Endodermal cell (in vitro differentiated cells): ENCODE results near the gene SERPINA3. TPM values are rescaled to one million over a fixed set of nuclear protein-coding genes. Genes with fewer than 3 reads are reported as not detected.

Source experiments
- DNase-seq: peaks from one replicate; pipeline ENCODE4 v3.0.0-alpha.2; 2017
- H3K27ac ChIP-seq: 2 replicates; pipeline ENCODE4 v1.5.1; 2013; ENCODE audit warnings: mild to moderate bottlenecking, low read depth, low read length, moderate library complexity
- H3K27me3 ChIP-seq: 2 replicates; pipeline ENCODE4 v1.6.1; 2013; ENCODE audit warnings: mild to moderate bottlenecking, low read length, moderate library complexity; ENCODE audit not compliant: insufficient read depth, control insufficient read depth, poor library complexity, severe bottlenecking
- H3K36me3 ChIP-seq: 2 replicates; pipeline ENCODE4 v1.7.0; 2013; ENCODE audit warnings: mild to moderate bottlenecking, low read length, moderate library complexity; ENCODE audit not compliant: control insufficient read depth, insufficient read depth
- H3K4me1 ChIP-seq: one replicate; pipeline ENCODE4 v1.7.0; 2013; ENCODE audit warnings: low read length; ENCODE audit not compliant: control insufficient read depth, insufficient read depth
- H3K4me3 ChIP-seq: 2 replicates; pipeline ENCODE4 v1.5.1; 2013; ENCODE audit warnings: mild to moderate bottlenecking, low read length, moderate library complexity
- H3K9ac ChIP-seq: 2 replicates; pipeline ENCODE4 v1.6.1; 2013; ENCODE audit warnings: mild to moderate bottlenecking, low read length, moderate library complexity; ENCODE audit not compliant: poor library complexity, severe bottlenecking; ENCODE audit errors: extremely low read depth
- H3K9me3 ChIP-seq: 2 replicates; pipeline ENCODE4 v1.6.1; 2013; ENCODE audit warnings: mild to moderate bottlenecking, low read length, moderate library complexity; ENCODE audit not compliant: control insufficient read depth
- H3K27ac Mint-ChIP-seq: 2 replicates; pipeline ENCODE4 v1.8.0; 2020; ENCODE audit warnings: mixed read lengths
- H3K27me3 Mint-ChIP-seq: 2 replicates; pipeline ENCODE4 v1.8.0; 2021; ENCODE audit warnings: mild to moderate bottlenecking, mixed read lengths; ENCODE audit not compliant: insufficient read depth
- H3K36me3 Mint-ChIP-seq: 2 replicates; pipeline ENCODE4 v1.8.0; 2020; ENCODE audit warnings: low read depth, mixed read lengths
- H3K4me1 Mint-ChIP-seq: 2 replicates; pipeline ENCODE4 v1.8.0; 2020; ENCODE audit warnings: mixed read lengths
- H3K4me3 Mint-ChIP-seq: 2 replicates; pipeline ENCODE4 v1.8.0; 2020; ENCODE audit warnings: mild to moderate bottlenecking, moderate library complexity, mixed read lengths
- H3K9me3 Mint-ChIP-seq: 2 replicates; pipeline ENCODE4 v1.8.0; 2020; ENCODE audit warnings: mild to moderate bottlenecking, mixed read lengths
- WGBS, 2 experiments: methylation state at CpG; one replicate each; pipeline versions ENCODE4 v1.1.5 to v1.1.7; 2013; ENCODE audit warnings: missing lambda C conversion rate in 2 of 2, mixed read lengths in 1 of 2; ENCODE audit not compliant: insufficient coverage in 1 of 2, insufficient read length in 1 of 2; 5-methylcytosine and 5-hydroxymethylcytosine counted together
- total RNA-seq, 2 donors: library from RNA; stranded (reverse); fragmentation: NEBNext Ultra II Directional in 1 of 2; extraction: Animal tissue kit (Norgen Biotek cat#: 25700) in 1 of 2; gene quantifications; 2 replicates in 1 of 2; 3 replicates in 1 of 2; pipeline ENCODE4 v1.2.1, GENCODE V29; 2021
- TF ChIP-seq, protein P1 (sequence below): fragments of 200-600 bp; sonication (generic); conservative IDR thresholded peaks from 2 replicates; pipeline ENCODE4 v1.5.0; 2021; ENCODE audit warnings: antibody characterized with exemption, mild to moderate bottlenecking

SERPINA3 gene
- total RNA-seq, 2 donors from 2014 or later: 0.27 TPM; not detected in 1

DNA sequence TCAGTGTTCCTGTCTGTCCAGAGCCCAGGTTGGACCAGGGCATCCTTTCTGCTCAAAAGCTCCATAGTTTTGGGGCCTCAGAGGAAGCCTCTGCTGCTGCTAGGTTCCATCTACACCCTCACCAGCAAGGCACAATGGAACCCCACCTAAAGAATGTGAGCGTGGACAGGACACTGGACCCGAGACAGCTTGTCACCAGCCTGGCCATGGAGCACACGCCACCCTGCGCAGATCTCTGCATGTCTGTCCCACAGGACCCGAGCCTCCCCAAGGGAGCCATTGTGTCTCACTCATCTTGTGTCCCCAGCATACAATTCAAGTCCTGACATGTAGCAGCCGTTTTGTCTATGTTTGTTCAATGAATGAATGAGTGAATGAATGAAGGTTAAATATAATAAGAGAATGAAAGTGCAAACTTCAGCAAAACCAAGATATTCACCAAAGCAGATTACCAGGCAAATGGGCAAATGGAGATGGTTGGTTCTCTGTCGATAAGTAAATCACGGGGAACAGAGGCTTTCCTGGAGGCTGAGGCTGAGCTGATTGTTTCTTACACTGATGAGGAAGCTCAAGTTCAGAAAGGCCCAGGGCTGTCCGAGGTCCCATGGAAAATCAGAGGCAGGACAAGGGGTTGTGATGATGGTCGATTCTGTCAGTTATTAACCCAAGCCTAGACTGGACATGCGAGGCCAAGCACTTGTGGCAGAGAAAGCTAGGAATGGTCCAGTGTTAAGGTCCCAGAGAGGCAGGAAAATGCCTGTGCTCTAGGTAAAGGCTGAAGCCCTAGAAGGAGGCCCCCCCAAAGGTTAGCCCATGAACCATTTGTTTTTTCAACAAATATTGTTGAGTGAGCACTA is 27.0 kb downstream of the SERPINA3 start:
- H3K4me3 Mint-ChIP-seq: no peak overlapping the region

DNA sequence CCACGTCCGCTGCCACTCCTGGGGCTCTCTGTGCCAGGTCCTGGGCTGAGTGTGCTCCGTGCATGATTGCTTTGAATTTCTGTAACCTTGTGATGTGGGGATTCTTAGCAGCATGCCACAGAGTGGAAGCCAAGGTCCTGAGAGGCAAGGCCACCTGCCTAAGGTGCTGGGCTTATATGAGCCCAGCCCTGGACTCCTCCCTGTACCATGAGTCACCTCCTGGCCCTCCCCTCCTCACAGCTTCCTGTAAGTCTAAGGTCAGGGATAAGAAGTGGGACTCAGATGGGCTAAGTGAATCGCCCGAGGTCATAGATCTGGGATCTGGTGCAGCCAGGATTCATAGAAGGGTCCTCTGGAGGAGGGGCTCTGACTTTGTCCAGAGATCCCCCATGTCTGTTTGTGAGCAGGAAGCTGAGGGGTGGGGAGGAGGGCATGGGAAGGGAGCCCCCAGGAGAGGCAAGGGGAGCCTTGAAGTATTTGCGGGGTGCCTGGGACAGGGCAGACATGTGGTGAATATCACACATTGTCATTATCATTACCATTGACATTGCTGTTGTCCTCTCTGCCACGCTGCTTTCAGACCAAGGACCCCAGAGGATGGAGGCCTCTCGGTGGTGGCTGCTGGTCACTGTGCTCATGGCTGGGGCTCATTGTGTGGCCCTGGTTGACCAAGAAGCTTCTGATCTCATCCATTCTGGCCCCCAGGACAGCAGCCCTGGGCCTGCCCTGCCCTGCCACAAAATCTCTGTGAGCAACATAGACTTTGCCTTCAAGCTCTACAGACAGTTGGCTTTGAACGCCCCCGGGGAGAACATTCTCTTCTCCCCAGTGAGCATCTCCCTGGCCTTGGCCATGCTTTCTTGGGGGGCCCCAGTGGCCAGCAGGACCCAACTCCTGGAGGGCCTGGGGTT is 28.8 kb downstream of the SERPINA3 start:
- Histone ChIP-seq H3K36me3 (no peaks in the 10 kb centered on the region), H3K9me3 (no peaks in the 10 kb centered on the region), H3K27me3 (no peaks in the 10 kb centered on the region), H3K4me1 (no peaks in the 10 kb centered on the region), H3K9ac (no peak overlapping the region), H3K4me3 (no peak overlapping the region), H3K27ac (no peak overlapping the region)
- Mint-ChIP-seq H3K4me3 (no peak overlapping the region), H3K4me1 (no peaks in the 10 kb centered on the region), H3K27ac (no peak overlapping the region), H3K36me3 (no peaks in the 10 kb centered on the region), H3K9me3 (no peaks in the 10 kb centered on the region), H3K27me3 (peaks cover 8% of the 10 kb centered on the region)
- DNase-seq: no peak
- WGBS, 2 experiments: 85 to 97% methylated on average over 4 to 10 of the region's 10 CpGs
- TF ChIP-seq, protein P1, sequence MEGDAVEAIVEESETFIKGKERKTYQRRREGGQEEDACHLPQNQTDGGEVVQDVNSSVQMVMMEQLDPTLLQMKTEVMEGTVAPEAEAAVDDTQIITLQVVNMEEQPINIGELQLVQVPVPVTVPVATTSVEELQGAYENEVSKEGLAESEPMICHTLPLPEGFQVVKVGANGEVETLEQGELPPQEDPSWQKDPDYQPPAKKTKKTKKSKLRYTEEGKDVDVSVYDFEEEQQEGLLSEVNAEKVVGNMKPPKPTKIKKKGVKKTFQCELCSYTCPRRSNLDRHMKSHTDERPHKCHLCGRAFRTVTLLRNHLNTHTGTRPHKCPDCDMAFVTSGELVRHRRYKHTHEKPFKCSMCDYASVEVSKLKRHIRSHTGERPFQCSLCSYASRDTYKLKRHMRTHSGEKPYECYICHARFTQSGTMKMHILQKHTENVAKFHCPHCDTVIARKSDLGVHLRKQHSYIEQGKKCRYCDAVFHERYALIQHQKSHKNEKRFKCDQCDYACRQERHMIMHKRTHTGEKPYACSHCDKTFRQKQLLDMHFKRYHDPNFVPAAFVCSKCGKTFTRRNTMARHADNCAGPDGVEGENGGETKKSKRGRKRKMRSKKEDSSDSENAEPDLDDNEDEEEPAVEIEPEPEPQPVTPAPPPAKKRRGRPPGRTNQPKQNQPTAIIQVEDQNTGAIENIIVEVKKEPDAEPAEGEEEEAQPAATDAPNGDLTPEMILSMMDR: no peak

More for the DNA sequence above, 27.0 kb downstream of the SERPINA3 start:
- Mint-ChIP-seq H3K27ac (no peak overlapping the region), H3K27me3 (peaks cover 12% of the 10 kb centered on the region), H3K4me1 (no peaks in the 10 kb centered on the region), H3K36me3 (no peaks in the 10 kb centered on the region), H3K9me3 (no peaks in the 10 kb centered on the region)
- DNase-seq: no peak
- Histone ChIP-seq H3K9me3 (no peaks in the 10 kb centered on the region), H3K27ac (no peak overlapping the region), H3K4me1 (no peaks in the 10 kb centered on the region), H3K4me3 (no peak overlapping the region), H3K27me3 (peaks cover 9% of the 10 kb centered on the region), H3K9ac (no peak overlapping the region), H3K36me3 (no peaks in the 10 kb centered on the region)
- TF ChIP-seq, protein P1: no peak
- WGBS, 2 experiments: 90 to 98% methylated on average over 11 of the region's 11 CpGs

- Histone ChIP-seq H3K9me3 (no peaks in the 10 kb centered on the region), H3K4me1 (no peaks in the 10 kb centered on the region), H3K4me3 (no peak overlapping the region), H3K9ac (no peak overlapping the region), H3K27me3 (no peaks in the 10 kb centered on the region), H3K36me3 (no peaks in the 10 kb centered on the region), H3K27ac (no peak overlapping the region)
- 94 to 98% methylated on average over 10 to 12 of the region's 12 CpGs for WGBS, 2 experiments
- H3K27ac Mint-ChIP-seq: no peak overlapping the region
- H3K4me1 Mint-ChIP-seq: no peaks in the 10 kb centered on the region
- no peak overlapping the region for H3K4me3 Mint-ChIP-seq
- TF ChIP-seq, protein P1: no peak
- no peaks in the 10 kb centered on the region for H3K9me3 Mint-ChIP-seq
- H3K27me3 Mint-ChIP-seq: peaks cover 6% of the 10 kb centered on the region
- DNase-seq: no peak
- H3K36me3 Mint-ChIP-seq: no peaks in the 10 kb centered on the region
Measured at GRCh38 chr14:94641632-94641955, 29.4 kb downstream of the SERPINA3 start.
